A549 (cell line): ENCODE data around the gene SCART1. TPM values are rescaled to one million over a fixed set of nuclear protein-coding genes. Genes with fewer than 3 reads are reported as not detected.

Experiments
- ATAC-seq, 2 experiments: fragments of 200-7000 bp in 1 of 2; fragments of >200 bp in 1 of 2; cut with Nextera tagmentation in 1 of 2; cut with Tn5 transposase in 1 of 2; 3 replicates each; pipeline versions ENCODE4 v1.8.0 to v1.9.1; 2018 to 2020; ENCODE audit warnings: mild to moderate bottlenecking in 1 of 2, moderate library complexity in 1 of 2
- CTCF ChIA-PET: fragments of 300-600 bp; sonication (Branson Sonifier 250); formaldehyde crosslinking; extraction: SDS; loops from one replicate; lab custom pipeline; 2021; ENCODE audit warnings: antibody characterized with exemption, inconsistent platforms; lab: Yijun Ruan, JAX
- POLR2A ChIA-PET: fragments of 350-600 bp; formaldehyde crosslinking; extraction: SDS; loops from one replicate; lab custom pipeline; 2021; ENCODE audit warnings: antibody characterized with exemption, inconsistent platforms; lab: Yijun Ruan, JAX
- DNase-seq, 2 experiments: peaks; one replicate each; pipeline versions ENCODE4 v3.0.0 to v3.0.0-alpha.2; 2011 to 2016; ENCODE audit warnings: low read depth in 1 of 2, low spot score in 1 of 2
- FAIRE-seq: peaks from 2 replicates; lab custom pipeline; 2011; peaks lifted over from hg19 to GRCh38; lab: Jason Lieb, UNC
- H3K27ac ChIP-seq, 2 experiments: fragments of >200 bp; sonication (Bioruptor Twin); formaldehyde crosslinking; 3 replicates each; pipeline ENCODE4 v1.5.1; 2016 to 2017
- H3K4me1 ChIP-seq: fragments of >200 bp; sonication (Bioruptor Twin); formaldehyde crosslinking; 3 replicates; pipeline ENCODE4 v1.6.1; 2016
- H3K4me2 ChIP-seq: fragments of >200 bp; sonication (Bioruptor Twin); formaldehyde crosslinking; 3 replicates; pipeline ENCODE4 v1.6.1; 2016
- H3K4me3 ChIP-seq: fragments of >200 bp; sonication (Bioruptor Twin); formaldehyde crosslinking; 3 replicates; pipeline ENCODE4 v1.5.1; 2016
- H3K9me3 ChIP-seq: fragments of >200 bp; sonication (Bioruptor Twin); formaldehyde crosslinking; 3 replicates; pipeline ENCODE4 v1.6.1; 2016
- CHD4 ChIP-seq: fragments of 200-600 bp; sonication (generic); IDR thresholded peaks from 2 replicates; pipeline ENCODE4 v1.6.1; 2016; ENCODE audit warnings: antibody characterized with exemption, mild to moderate bottlenecking, borderline replicate concordance
- EP300 ChIP-seq, 2 experiments: fragments of >200 bp; sonication (Bioruptor Twin); formaldehyde crosslinking; IDR thresholded peaks; 2 replicates in 1 of 2; 3 replicates in 1 of 2; pipeline ENCODE4 v1.6.1; 2016 to 2017
- FOSB ChIP-seq: fragments of 250-450 bp; sonication (Bioruptor Pico); IDR thresholded peaks from 2 replicates; pipeline ENCODE4 v1.5.0; 2020; ENCODE audit warnings: mild to moderate bottlenecking, moderate library complexity
- HDAC2 ChIP-seq: fragments of 200-600 bp; sonication (generic); IDR thresholded peaks from 2 replicates; pipeline ENCODE4 v1.6.1; 2016
- HEYL ChIP-seq: fragments of 250-450 bp; sonication (Bioruptor Pico); IDR thresholded peaks from 2 replicates; pipeline ENCODE4 v1.8.0; 2021; ENCODE audit warnings: mild to moderate bottlenecking, moderate library complexity
- HOXA7 ChIP-seq: fragments of 250-450 bp; sonication (Bioruptor Pico); IDR thresholded peaks from 2 replicates; pipeline ENCODE4 v1.5.0; 2020; ENCODE audit warnings: mild to moderate bottlenecking, moderate library complexity
- HOXB13 ChIP-seq: fragments of 250-450 bp; sonication (Bioruptor Pico); IDR thresholded peaks from 2 replicates; pipeline ENCODE4 v1.5.0; 2020; ENCODE audit warnings: low read depth, mild to moderate bottlenecking, moderate library complexity
- HOXB5 ChIP-seq: fragments of 250-450 bp; sonication (Bioruptor Pico); IDR thresholded peaks from 2 replicates; pipeline ENCODE4 v1.5.0; 2020; ENCODE audit warnings: mild to moderate bottlenecking, moderate library complexity
- JUN ChIP-seq, 2 experiments: fragments of >200 bp; sonication (Bioruptor Twin); formaldehyde crosslinking; IDR thresholded peaks; 2 replicates in 1 of 2; 3 replicates in 1 of 2; pipeline ENCODE4 v1.6.1; 2016 to 2017
- KDM5A ChIP-seq: fragments of 200-600 bp; sonication (generic); IDR thresholded peaks from 2 replicates; pipeline ENCODE4 v1.6.1; 2016; ENCODE audit warnings: antibody characterized with exemption, mild to moderate bottlenecking
- MAFK ChIP-seq: fragments of 450-650 bp; IDR thresholded peaks from 2 replicates; pipeline ENCODE4 v1.6.1; 2014; ENCODE audit not compliant: partially characterized antibody
- NFE2L2 ChIP-seq: fragments of 150-350 bp; conservative IDR thresholded peaks from 2 replicates; pipeline ENCODE4 v1.6.1; 2014; ENCODE audit warnings: low read length
- NPAS2 ChIP-seq: fragments of 250-450 bp; sonication (Bioruptor Pico); IDR thresholded peaks from 2 replicates; pipeline ENCODE4 v1.8.0; 2022; ENCODE audit warnings: mild to moderate bottlenecking, moderate library complexity, borderline replicate concordance
- POLR2AphosphoS2 ChIP-seq: conservative IDR thresholded peaks from 2 replicates; pipeline ENCODE4 v1.6.1; 2012; ENCODE audit warnings: low read length, improper control_type of control experiment, inconsistent platforms
- RFX5 ChIP-seq: fragments of 450-650 bp; IDR thresholded peaks from 2 replicates; pipeline ENCODE4 v1.7.1; 2014; ENCODE audit warnings: antibody characterized with exemption, mild to moderate bottlenecking, moderate library complexity
- SREBF2 ChIP-seq: fragments of 450-650 bp; IDR thresholded peaks from 2 replicates; pipeline ENCODE4 v1.6.1; 2014; ENCODE audit warnings: mild to moderate bottlenecking, moderate library complexity
- TFCP2L1 ChIP-seq: fragments of 250-450 bp; sonication (Bioruptor Pico); IDR thresholded peaks from 2 replicates; pipeline ENCODE4 v1.5.0; 2021; ENCODE audit warnings: mild to moderate bottlenecking
- ZSCAN20 ChIP-seq: fragments of 250-450 bp; sonication (Bioruptor Pico); IDR thresholded peaks from 2 replicates; pipeline ENCODE4 v1.8.0; 2022; ENCODE audit warnings: mild to moderate bottlenecking, moderate library complexity
- WGBS: methylation state at CpG from one replicate; pipeline ENCODE4 v1.1.6; 2017; ENCODE audit errors: missing lambda C conversion rate; 5-methylcytosine and 5-hydroxymethylcytosine counted together
- polyA plus RNA-seq, 4 experiments: library from polyadenylated mRNA; depleted of rRNA in 3 of 4; stranded (reverse); fragments of >200 nt; fragmentation: RNase III in 1 of 4; extraction: RNeasy Plus Mini Kit Qiagen cat#74134 plus additional on column Dnase treatment in 1 of 4; gene quantifications; 2 replicates in 3 of 4; 3 replicates in 1 of 4; pipeline ENCODE4 v1.2.3, GENCODE V29; 2011 to 2017
- TF ChIP-seq, protein P1 (sequence below): IDR thresholded peaks from 2 replicates; pipeline ENCODE4 v1.6.1; 2012
- TF ChIP-seq, protein P2 (sequence below): fragments of 200-600 bp; sonication (generic); IDR thresholded peaks from 2 replicates; pipeline ENCODE4 v1.6.1; 2016; ENCODE audit warnings: antibody characterized with exemption, mild to moderate bottlenecking, moderate library complexity
- TF ChIP-seq, protein P3 (sequence below): fragments of 250-450 bp; sonication (Bioruptor Pico); IDR thresholded peaks from 2 replicates; pipeline ENCODE4 v1.5.0; 2021; ENCODE audit warnings: mild to moderate bottlenecking, moderate library complexity, borderline replicate concordance

Gene SCART1
- polyA plus RNA-seq, 2 of the 4 experiments (the other 2 are of a cell fraction): 0.37 to 0.96 TPM

- no peak for DNase-seq
- Histone ChIP-seq H3K4me2 (no peak overlapping the region), H3K4me3 (no peak overlapping the region), H3K9me3 (no peaks in the 10 kb centered on the region; the same call in 2 of the 3 replicates), H3K27ac (no peak overlapping the region), H3K4me1 (no peaks in the 10 kb centered on the region)
- 38% methylated on average over 7 of the region's 7 CpGs for WGBS
- CTCF ChIA-PET: interaction anchor here (1.4 kb wide), 1 partner anchor 22 kb away, joined by 3 read pairs; no protein-coding TSS in a partner anchor
- ATAC-seq: no peak
- no peak for FAIRE-seq
- no peak for TF ChIP-seq RFX5
- POLR2A ChIA-PET: no interaction called here
These were observed 7.3 kb downstream of the SCART1 start for GRCh38 chr10:133461027-133461426.

- FAIRE-seq (no peak), DNase-seq (no peak), ATAC-seq (no peak)
- no peak overlapping the region for H3K4me2 ChIP-seq
- no peak overlapping the region for H3K27ac ChIP-seq
- CTCF ChIA-PET: no interaction called here
- TF ChIP-seq KDM5A (no peak), EP300 (IDR thresholded peaks at IDR 0.05) (no peak), POLR2AphosphoS2 (no peak), NFE2L2 (no peak), NPAS2 (CRISPR knock-in tag) (no peak)
- TF ChIP-seq, protein P1, sequence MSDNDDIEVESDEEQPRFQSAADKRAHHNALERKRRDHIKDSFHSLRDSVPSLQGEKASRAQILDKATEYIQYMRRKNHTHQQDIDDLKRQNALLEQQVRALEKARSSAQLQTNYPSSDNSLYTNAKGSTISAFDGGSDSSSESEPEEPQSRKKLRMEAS: no peak
- TF ChIP-seq, protein P2, sequence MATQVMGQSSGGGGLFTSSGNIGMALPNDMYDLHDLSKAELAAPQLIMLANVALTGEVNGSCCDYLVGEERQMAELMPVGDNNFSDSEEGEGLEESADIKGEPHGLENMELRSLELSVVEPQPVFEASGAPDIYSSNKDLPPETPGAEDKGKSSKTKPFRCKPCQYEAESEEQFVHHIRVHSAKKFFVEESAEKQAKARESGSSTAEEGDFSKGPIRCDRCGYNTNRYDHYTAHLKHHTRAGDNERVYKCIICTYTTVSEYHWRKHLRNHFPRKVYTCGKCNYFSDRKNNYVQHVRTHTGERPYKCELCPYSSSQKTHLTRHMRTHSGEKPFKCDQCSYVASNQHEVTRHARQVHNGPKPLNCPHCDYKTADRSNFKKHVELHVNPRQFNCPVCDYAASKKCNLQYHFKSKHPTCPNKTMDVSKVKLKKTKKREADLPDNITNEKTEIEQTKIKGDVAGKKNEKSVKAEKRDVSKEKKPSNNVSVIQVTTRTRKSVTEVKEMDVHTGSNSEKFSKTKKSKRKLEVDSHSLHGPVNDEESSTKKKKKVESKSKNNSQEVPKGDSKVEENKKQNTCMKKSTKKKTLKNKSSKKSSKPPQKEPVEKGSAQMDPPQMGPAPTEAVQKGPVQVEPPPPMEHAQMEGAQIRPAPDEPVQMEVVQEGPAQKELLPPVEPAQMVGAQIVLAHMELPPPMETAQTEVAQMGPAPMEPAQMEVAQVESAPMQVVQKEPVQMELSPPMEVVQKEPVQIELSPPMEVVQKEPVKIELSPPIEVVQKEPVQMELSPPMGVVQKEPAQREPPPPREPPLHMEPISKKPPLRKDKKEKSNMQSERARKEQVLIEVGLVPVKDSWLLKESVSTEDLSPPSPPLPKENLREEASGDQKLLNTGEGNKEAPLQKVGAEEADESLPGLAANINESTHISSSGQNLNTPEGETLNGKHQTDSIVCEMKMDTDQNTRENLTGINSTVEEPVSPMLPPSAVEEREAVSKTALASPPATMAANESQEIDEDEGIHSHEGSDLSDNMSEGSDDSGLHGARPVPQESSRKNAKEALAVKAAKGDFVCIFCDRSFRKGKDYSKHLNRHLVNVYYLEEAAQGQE: no peak
- POLR2A ChIA-PET: no interaction called here
- H3K4me1 ChIP-seq: no peaks in the 10 kb centered on the region
- 17% methylated on average over 6 of the region's 8 CpGs for WGBS
- no peak overlapping the region for H3K4me3 ChIP-seq
- H3K9me3 ChIP-seq: no peaks in the 10 kb centered on the region; the same call in 2 of the 3 replicates
These were observed 8.1 kb downstream of the SCART1 start for GRCh38 chr10:133461841-133462240.

DNA sequence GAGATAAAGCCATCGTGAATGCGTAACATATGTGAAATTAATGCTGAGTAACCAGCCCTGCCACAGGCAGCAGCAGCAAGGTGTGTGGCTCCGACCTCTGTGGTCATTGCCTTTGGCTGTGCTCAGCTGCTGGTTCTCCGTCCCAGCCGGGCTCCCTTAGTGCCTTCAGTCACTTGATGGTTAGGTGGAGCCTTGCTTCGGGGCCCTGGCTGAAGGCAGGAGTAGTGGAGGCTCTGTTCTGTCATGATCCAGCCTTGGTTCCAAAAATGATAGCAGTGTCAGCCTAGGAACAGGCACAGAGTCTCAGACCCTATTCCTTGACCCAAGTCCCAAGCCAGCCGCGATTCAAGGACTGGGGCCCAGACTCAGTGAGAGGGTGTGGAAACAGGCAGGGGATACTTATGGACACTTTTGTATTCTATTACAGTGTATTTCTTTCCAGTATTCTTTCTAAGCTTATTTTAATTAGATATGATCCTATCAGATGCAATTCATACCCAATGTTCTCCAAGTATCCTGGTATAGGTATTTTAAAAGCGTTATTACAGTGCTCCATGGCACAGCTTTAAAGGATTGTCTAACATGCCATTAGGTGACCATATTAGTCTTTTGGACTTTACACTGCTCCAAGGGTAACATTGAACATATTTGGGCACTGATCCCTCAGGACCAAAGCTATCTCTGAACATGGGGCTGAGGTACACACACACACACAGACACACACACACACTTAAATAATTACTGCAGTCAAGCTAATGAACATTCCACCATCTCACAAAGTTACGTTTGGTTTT, 9.0 kb downstream of the SCART1 start:
- ChIA-PET CTCF (no interaction called here), POLR2A (no interaction called here)
- no peak overlapping the region for H3K4me2 ChIP-seq
- no peak for DNase-seq
- H3K4me1 ChIP-seq: no peaks in the 10 kb centered on the region
- H3K9me3 ChIP-seq: no peaks in the 10 kb centered on the region; the same call in 2 of the 3 replicates
- FAIRE-seq: no peak
- no peak for TF ChIP-seq HOXB13 (CRISPR knock-in tag)
- TF ChIP-seq HOXA7 (CRISPR knock-in tag): no peak
- TF ChIP-seq MAFK: no peak
- TF ChIP-seq HDAC2: no peak
- TF ChIP-seq JUN (IDR thresholded peaks at IDR 0.05): no peak
- no peak for TF ChIP-seq HEYL
- no peak for TF ChIP-seq ZSCAN20
- TF ChIP-seq TFCP2L1 (CRISPR knock-in tag): no peak
- ATAC-seq: no peak
- H3K4me3 ChIP-seq: no peak overlapping the region
- no peak overlapping the region for H3K27ac ChIP-seq
- 43% methylated on average over 10 of the region's 10 CpGs for WGBS

- Histone ChIP-seq H3K9me3 (no peaks in the 10 kb centered on the region; the same call in 2 of the 3 replicates), H3K4me3 (no peak overlapping the region), H3K4me1 (no peaks in the 10 kb centered on the region), H3K27ac (no peak overlapping the region), H3K4me2 (no peak overlapping the region)
- DNase-seq (no peak), FAIRE-seq (no peak), ATAC-seq (no peak)
- POLR2A ChIA-PET: no interaction called here
- CTCF ChIA-PET: interaction anchor here (1.1 to 1.3 kb wide), 2 partner anchors 10 to 33 kb away, joined by 3 read pairs; no protein-coding TSS in a partner anchor
- WGBS: 36% methylated on average over 4 of the region's 12 CpGs
- TF ChIP-seq HOXB5 (CRISPR knock-in tag) (no peak), FOSB (CRISPR knock-in tag) (no peak), SREBF2 (no peak), CHD4 (no peak), POLR2AphosphoS2 (no peak), HOXB13 (CRISPR knock-in tag) (no peak)
- TF ChIP-seq, protein P3, sequence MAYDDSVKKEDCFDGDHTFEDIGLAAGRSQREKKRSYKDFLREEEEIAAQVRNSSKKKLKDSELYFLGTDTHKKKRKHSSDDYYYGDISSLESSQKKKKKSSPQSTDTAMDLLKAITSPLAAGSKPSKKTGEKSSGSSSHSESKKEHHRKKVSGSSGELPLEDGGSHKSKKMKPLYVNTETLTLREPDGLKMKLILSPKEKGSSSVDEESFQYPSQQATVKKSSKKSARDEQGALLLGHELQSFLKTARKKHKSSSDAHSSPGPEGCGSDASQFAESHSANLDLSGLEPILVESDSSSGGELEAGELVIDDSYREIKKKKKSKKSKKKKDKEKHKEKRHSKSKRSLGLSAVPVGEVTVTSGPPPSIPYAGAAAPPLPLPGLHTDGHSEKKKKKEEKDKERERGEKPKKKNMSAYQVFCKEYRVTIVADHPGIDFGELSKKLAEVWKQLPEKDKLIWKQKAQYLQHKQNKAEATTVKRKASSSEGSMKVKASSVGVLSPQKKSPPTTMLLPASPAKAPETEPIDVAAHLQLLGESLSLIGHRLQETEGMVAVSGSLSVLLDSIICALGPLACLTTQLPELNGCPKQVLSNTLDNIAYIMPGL (CRISPR knock-in tag): no peak
- TF ChIP-seq, protein P2: no peak
These were observed 10.9 kb downstream of the SCART1 start for GRCh38 chr10:133464582-133465031.
